HG03457 (cell line): Measurements from ENCODE around the gene MAML2.
"Not testable (repeated sequence)": the region's sequence is repeated elsewhere in the genome, so short reads cannot be mapped to it uniquely, and the experiment has no call there.

Experiments
- ATAC-seq: cut with Tn5 transposase; IDR thresholded peaks from one replicate; pipeline ENCODE4 v1.9.1; 2021; ENCODE audit warnings: moderate number of reproducible peaks; ENCODE audit not compliant: unreplicated experiment

MAML2 gene

DNA sequence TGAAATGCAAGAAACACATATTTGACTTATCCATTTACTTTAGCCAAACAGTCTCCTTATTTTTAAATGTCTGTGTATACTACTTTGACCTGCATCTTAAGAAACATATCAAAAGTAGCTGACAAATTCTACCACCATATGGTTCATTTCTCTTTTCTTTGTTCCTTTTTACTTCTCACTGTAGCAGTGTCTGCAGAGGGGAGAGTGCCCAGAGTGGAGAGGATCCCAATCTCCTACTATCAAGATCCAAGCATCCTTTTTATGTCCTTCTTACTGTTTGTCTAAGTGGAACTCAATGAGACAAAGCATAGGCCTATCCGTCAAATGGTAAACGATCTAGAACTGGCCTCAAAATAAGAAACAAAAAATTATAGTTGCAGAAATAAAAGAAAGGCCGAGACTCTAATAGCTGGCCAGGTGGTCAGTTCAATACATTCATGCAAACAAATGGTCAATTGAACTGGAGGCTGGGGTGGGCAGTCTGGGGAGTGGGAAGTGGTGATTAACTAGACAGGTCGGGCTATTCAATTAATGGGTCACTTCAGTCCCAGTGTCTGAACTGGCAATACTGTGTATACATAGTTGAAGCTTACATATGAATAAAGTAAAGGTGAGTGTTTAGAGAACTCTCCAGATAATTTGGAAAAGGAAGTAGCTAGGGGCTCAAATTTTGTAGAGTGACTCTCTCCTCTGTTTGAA lies 149.1 kb downstream of the MAML2 start:
- no peak for ATAC-seq

DNA sequence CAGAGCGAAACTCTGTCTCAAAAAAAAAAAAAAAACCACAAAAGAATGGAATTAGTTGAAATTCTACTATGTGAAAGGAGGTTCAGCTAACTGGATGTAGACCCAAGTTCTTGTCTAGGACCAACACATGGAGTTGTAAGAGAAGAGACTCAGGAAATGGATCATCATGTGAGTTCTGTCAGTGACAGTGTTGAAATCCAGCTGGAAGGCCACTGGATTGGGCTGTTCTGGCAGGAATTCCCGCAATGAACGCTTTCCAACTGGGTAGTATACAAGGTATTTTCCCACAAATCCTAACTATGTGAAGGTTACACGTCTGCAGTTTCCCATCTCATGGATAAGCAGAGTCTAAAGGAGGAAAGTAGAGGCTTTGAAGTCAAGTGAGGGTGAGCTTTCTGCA lies 151.2 kb downstream of the MAML2 start:
- ATAC-seq = no peak

DNA sequence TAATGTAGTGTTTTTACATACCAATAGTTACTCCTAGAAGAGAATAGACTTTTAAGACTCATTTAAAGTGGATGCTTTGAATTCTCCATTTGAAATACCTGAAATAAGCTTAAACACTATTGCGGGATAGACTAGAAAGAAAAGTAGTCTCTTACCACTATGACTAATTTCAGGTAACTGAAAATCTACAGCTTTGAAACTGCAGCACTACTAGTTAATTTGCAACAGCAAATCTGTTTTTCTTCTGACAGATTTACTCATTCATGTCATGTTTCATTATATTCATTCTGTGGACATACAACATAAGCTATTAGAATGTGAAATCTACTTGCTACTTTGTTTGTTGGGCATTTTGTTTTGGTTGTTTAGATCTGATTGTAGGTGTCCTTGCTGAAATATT lies 153.6 kb downstream of the MAML2 start:
- peak; percentile 28 for ATAC-seq

DNA sequence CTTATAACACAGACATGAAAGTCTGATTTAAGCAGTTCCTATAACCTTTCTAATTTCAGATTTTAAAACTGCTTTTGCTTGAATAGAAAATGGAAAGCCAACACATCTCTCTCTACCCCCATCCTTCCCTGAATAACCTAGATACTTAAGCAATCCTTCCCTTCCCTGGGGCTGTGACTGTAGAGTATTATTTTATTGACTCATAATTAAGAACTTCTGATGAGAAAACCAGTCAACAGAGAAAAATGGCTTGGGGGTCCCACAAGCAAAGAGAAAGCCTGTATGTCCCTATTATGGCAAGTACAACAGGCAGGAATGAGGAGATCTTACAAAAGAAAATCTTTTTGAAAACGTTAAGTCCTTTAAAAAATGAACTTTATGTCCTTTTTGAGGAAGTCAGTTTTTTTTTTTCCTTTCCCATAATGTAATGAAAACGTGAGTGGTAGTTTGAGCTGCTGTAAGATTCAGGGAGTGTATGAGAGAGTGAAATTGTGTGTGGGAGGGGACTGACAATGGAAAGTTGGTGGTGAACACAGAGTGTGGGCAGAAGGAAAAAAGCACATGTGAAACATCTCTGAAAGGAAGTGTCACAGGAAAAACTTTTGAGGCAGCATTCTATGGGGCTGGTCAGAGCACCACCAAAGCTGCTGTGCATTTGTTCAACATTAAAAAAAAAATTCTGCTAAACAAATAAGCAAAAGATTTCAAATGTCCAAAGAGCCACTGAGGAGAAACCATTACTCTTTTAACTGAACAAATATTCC lies 154.6 kb downstream of the MAML2 start:
- ATAC-seq = peak; percentile 44

DNA sequence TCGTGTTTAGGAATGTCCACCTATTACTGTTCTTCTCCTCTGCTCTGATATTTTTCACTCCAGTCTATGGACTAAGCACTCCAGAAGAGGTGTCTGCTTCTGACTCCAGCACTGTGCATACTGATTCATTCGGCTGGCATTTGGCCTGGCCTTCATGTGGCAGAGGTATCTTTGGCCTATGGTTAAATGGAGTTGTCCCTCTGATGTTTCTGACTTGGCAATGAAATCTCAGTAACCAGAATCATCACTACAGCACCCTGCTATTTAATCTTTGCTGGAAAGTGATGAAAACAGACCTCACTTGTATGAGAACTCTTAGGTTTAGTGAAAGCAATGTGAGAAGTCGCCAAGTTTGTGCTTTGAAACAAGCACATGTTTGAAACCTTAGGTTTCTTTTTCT lies 155.2 kb downstream of the MAML2 start:
- ATAC-seq = no peak

DNA sequence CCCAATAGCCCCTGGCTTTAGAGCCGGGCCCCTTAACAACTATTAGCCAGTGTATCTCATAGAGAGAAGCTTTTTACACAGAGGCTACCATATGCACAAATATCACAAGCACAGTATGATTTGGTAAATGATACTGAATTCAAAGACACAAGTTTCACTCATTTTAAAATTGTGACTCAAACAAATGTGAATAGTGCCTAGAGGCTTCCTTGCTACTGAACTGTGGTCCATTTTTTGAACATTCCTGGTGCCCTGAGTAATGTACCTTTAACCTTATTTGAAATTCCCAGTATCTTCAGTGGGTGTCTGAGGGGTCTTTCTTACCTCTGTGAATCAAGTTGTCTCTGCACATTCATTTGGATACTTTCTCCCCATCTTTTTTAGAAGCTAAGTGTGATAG lies 156.2 kb downstream of the MAML2 start:
- no peak for ATAC-seq

DNA sequence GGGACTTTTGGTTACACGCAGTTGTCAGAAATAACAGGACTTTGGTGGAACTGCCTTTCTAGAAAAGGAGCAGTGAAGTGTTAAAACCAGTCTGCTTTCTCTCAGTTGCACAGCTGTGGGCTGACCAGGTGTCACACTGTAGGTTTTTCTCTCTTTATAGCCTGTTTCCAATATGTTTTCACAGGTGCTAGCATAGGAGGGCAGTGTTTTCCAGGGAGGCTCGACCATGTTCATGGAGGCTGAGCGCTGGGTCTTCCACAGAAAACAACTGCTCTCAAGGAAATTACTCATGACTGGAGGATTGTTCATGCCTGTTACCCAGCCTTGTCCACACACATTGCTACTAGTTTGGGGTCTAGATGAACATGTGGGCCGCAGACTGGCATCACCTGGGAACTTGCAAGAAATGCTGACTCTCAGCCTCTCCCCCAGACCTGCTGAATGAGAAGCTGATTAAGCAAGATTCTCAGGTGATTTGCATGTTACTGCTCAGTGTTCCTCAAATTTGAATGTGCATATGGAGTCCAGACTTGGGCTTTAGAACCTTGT lies 157.7 kb downstream of the MAML2 start:
- peak; percentile 52 for ATAC-seq

DNA sequence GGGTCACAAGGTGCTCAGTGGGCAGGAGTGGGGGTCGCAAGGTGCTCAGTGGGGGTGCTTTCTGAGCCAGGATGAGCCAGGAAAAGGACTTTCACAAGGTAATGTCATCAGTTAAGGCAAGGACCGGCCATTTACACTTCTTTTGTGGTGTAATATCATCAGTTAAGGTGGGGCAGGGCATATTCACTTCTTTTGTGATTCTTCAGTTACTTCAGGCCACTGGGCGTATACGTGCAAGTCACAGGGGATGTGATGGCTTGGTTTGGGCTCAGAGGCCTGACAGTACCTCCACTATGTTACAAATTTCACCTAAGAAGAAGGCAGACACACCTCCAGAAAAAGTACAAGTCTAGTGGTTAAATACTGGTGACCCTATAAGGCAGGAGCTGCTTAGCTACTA lies 162.1 kb downstream of the MAML2 start:
- not testable (repeated sequence) for ATAC-seq

DNA sequence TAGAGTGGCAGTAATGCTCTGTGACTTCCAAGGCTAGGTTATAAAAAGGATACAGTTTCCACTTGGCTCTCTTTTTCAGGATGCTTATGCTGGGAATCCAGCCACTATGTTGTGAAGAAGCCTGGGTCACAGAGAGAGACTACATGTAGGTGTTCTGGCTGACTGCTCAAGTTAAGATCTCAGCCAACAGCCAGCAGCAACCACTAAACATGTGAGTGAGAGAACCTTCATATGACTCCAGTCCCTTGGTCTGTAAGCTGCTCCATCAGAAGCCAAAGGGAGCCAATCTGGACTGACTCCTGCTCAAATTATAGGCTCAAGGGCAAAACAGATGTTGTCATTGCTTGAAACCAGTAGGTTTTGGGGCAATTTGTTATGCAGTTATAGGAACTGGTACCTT lies 162.7 kb downstream of the MAML2 start:
- no peak for ATAC-seq

DNA sequence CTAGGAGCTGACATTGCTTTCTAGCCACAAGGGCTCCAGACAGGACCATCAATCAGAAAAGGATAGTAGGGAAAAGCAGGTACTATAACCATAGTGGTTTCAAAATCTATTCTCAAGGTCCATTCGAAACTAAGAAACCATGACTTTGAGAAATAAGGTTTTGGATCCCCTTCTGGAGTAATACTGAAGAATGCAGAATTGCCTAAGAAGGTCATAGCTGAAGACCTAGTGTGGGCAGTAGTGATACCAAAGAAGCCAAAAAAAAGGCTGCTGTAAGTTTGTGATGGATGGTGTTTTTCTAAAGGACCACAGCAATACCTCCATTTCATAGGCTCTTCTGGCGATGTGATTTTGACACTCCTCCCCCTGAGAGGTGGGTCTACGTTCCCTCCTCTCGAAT lies 163.1 kb downstream of the MAML2 start:
- ATAC-seq = no peak

DNA sequence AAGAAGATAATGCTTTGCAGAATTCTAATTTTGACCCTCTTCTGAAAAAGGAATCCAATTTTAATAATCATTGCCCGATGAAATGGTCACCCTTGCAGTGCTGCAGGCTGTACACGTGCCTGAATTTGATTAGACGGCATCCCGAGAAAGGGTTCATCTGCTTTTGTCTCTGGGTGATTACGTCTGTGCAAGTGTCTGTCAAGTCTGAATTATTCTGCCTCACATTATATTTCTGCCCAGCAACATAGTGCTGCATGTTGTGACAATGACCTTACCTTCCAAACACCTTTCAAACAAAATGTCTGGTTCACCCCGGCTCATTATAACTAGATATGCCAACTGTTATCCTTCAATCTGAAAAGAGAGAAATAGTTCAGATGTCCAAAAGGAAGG lies 164.1 kb downstream of the MAML2 start:
- no peak for ATAC-seq

DNA sequence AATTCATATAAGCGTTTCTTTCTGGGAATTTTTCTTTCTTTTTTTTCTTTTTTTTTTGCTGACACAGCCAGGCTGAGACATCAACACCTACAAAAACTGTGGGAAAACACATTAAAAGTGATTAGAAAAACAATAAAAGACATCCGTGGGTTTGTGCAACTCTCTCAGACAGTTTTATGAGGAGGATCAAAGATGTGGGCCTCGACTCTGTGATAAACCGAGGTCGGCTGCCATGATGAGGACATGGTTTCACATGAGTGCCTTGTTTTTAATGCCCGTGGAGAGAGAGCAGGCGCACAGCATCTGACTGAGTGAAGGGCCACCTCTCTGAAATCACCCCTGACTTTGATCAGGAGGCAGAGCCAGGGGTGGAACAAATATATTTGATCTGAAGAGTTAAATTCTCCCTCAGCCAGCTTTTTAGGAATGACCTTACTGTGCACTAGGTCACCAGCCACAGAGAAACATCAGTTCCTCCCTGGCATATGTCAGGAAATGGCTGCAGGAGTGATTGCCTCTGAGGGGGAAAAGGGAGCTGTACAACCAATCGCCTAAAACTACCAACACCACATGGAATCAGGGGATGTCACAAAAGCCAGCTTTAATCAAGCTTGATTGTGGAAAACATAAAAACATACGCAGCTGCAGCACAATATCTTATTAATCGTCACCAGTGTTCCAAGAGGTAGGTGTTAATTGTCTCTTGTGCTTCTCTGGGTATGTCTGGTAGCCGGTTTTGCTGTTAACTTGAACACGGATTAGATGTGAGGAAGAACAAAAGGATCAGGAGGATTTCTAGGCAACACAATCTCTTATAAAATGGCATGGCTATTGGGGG lies 164.7 kb downstream of the MAML2 start:
- ATAC-seq = no peak

DNA sequence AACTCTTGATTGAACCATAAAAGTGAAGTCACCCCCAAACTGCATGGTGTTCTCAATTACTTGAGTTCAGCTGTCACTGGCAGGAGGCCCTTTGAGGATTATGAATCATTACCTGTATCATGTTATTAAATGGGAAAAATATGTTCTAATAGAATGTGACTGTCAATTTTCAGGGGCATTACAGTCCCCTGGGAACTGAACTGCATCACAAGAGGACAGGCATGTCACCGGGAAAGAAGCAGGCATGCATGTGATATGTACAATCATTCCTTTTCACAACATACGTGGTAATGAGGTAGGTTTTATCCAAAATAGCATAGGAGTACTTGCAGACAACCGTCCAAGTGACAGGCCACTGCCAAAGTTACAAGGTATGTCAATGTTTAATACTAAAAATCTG lies 165.8 kb downstream of the MAML2 start:
- ATAC-seq = no peak

DNA sequence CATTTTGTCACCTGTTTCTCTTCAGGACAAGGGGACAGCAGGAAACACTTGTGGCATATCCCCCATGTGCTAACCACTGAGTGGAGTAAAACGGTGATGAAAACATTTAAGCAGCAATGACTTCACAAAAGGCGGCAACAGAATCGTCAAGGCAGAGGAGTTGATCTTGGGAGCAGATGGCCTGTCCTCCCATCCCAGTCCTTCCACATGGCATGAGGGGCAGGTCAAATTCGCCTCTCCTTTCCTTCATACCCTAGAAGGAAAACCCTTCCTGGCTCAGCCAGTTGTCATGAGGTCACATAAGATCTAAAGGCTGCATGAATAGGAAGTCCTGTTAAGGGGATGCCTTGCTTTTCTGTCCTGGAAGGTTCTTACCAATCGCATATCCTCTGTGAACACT lies 169.1 kb downstream of the MAML2 start:
- no peak for ATAC-seq

DNA sequence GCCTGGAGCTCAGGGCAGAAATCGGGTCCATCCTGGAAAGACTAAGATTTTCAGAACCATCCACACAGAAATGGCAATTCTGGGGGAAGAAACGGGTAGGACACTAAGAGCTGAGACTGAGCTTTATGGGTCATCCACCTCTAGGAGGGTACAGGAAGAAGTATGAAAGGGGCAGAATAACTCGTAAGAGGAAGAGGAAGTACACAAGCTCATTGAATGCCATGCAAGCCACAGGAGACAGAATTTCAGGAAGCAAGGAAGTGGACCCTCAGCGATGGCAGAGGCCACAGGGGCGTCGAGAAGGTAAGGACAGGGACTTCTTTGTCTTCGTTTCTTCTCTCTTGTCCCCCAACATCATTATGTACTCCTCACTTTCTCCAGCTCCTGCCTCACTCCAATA lies 169.6 kb downstream of the MAML2 start:
- no peak for ATAC-seq

DNA sequence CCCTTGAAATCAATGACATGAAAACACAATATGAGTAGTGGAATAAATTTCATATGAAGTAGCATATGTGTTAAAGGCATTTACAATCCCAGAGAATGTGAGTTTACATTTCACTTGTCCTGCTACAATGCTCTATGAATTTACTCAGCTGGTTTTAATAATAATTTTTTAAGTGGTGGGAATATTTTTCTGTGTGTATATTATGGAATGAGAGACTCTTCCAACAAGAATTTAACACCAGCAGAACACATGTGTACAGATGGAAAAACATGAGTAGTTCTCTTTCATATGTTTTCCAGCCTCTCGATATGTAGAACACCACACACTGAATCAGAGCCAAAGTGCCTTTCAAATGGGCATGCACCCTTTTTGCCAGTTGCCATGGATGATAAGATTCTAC lies 170.4 kb downstream of the MAML2 start:
- no peak for ATAC-seq

DNA sequence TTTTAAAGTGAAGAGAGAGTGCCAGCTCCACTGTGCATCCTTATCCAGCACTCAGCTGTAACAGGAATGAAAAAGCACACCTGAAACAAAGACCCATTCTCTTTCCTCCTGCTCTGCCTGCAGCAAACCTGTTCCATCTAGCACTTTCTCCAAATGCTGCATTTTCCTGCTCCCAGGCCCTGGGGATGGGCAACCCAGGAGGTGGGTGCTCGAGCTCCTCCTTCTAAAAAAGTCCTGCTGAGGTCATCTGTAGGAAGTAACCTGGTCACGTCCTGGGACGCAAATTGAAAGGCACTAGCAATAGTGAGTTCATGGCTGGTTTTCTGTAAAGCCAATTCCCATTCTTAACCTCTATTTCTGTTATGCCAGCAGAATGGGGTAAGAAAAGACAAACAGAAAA lies 173.7 kb downstream of the MAML2 start:
- ATAC-seq = no peak

DNA sequence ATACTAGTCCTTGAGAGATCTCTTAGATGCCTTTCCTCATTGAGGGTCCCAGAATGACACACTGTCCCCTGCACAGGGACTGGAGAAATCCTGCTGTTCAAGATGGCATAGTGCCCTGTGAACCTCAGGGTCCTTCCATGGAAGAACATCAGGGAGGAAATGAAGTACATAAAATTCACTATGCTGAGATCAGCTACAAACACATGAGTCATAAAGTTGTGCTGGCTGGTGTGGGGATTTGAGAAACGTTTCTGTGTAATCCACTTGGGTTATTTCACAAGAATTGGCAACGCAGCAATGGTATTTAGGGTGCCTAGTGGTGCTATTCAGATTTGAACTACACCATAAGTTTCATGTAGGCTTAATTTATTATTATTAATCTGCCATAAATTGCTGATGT lies 174.4 kb downstream of the MAML2 start:
- ATAC-seq = no peak

DNA sequence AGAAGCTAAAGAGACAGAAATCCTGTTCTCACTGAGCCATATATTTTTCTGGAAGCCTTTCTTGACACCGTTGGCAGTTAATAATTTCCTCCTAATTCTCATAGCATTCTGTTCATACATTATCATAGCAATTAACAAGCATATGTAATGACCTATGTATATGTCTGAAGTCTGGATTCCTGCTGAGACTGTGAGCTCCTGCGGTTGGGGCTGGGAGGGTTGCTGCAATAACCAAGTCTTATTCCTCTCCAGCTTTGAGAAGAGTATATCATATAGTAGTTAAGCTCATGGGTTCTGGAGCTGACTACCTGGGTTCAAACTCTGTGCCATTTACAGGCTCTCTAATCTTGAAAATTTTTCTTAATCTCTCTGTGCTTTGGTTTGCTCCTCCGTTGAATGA lies 175.2 kb downstream of the MAML2 start:
- no peak for ATAC-seq

DNA sequence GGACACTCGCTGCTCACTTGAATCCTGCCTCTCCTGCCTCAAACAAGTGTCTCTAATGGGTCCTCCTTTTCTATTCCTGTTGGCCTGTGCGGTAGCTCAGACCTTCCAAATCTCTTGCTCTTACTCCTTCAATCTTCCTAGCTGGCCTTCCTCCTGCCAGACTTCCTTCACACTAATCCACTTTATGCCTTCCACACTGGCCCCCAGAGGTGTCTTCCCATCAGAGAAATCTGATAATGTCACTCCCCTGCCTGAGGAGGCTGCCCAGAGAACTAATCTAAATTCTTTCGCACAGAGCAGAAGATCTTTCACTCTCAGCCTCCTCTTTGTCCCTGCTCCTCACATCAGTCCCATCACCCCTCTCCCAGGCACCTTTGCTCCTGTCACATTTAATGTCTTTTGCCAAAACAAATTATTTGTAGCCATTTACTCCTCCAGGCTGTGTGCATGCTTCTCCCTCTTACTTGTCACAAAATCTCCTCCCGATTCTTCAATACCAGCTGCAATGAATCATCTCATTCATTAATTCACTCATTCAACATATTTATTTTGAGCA lies 175.7 kb downstream of the MAML2 start:
- no peak for ATAC-seq

DNA sequence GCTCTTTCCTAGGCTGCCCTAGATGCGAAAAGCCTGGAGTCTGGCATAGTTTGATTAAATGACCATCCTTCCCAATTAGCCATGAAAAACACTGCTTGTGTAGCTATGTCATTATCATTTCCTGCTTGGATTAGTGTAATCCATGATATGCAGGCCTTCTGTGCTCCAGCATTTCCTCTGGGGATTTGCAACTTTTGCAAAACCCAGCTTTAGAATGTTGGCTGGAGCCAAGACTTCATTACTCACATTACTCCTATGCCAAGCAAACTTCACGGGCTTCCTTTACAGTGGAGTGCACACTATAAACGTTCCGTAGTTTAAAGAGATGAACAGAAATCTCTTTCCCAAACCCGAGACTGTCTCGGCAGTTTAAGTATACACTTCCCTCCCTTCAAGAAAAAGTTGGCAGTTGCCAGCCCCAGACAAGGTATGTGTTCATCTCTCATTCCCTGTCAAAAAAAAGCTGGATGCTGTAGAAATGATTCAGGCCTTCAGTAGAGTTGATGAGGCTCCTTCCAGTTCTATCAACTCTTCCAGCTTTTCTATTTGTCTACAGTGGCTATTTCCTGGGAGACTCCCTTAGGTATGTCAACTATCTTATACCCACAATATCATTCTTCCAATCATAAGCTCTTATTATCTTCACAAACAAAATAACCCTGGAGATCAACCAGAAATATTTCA lies 180.0 kb downstream of the MAML2 start:
- ATAC-seq = no peak
